VCaP (cell line): Measurements from ENCODE around the gene NDUFA9.

Experiments used
- H3K27ac ChIP-seq: fragments of 450-650 bp; 2 replicates; pipeline ENCODE4 v1.5.1; 2017
- TF ChIP-seq, protein P1 (sequence below): fragments of 450-650 bp; conservative IDR thresholded peaks from 2 replicates; pipeline ENCODE4 v1.5.1; 2017; ENCODE audit warnings: mild to moderate bottlenecking, moderate library complexity

Gene NDUFA9

DNA sequence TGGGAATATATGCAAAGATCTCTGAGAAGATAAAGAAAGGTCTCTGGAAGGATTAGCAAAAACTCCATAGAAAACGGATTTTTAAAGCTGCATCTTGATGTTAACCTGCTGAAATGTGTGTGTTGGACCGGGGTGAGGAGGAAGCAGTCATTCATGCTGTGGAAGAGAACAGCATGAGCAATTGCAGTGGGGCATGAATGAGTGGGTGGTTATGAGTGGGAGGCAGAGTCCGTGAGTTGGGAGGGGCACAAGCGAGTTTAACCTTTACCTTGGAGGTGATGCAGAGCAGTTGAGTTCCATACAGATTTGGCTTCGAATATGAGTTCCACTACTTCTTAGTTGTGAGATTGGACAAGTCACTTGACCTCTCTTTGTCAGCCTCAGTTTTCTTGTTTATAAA, 41.8 kb downstream of the NDUFA9 start:
- TF ChIP-seq, protein P1, sequence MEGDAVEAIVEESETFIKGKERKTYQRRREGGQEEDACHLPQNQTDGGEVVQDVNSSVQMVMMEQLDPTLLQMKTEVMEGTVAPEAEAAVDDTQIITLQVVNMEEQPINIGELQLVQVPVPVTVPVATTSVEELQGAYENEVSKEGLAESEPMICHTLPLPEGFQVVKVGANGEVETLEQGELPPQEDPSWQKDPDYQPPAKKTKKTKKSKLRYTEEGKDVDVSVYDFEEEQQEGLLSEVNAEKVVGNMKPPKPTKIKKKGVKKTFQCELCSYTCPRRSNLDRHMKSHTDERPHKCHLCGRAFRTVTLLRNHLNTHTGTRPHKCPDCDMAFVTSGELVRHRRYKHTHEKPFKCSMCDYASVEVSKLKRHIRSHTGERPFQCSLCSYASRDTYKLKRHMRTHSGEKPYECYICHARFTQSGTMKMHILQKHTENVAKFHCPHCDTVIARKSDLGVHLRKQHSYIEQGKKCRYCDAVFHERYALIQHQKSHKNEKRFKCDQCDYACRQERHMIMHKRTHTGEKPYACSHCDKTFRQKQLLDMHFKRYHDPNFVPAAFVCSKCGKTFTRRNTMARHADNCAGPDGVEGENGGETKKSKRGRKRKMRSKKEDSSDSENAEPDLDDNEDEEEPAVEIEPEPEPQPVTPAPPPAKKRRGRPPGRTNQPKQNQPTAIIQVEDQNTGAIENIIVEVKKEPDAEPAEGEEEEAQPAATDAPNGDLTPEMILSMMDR: no peak
- no peak overlapping the region for H3K27ac ChIP-seq
